NCI-H2171 treated with DMSO at 0.1 percent for 48 hours (cell line): Measurements from ENCODE around the gene PCDHGB6.
"Not testable (repeated sequence)": the region's sequence is repeated elsewhere in the genome, so short reads cannot be mapped to it uniquely, and the experiment has no call there.

Source experiments
- DNase-seq: peaks from one replicate; lab custom pipeline; 2025; lab: John Stamatoyannopoulos, UW

The PCDHGB6 gene

GRCh38 chr5:141388661-141389060 lies 19.2 kb upstream of the PCDHGB6 start:
- no peak for DNase-seq

- no peak for DNase-seq
Observed at GRCh38 chr5:141389153-141390042, 18.4 kb upstream of the PCDHGB6 start.

GRCh38 chr5:141392429-141393198 lies 15.2 kb upstream of the PCDHGB6 start, which contains the start of gene PCDHGA8:
PCDHGA8 (plus strand) TSS chr5:141392633; CDS start chr5:141392814, 181 bp downstream.
- peak; percentile 27 for DNase-seq

GRCh38 chr5:141393267-141393666 lies 14.6 kb upstream of the PCDHGB6 start:
- DNase-seq, result no peak

- not testable (repeated sequence) for DNase-seq
Observed at GRCh38 chr5:141394401-141395187, 13.2 kb upstream of the PCDHGB6 start.

- DNase-seq, result not testable (repeated sequence)
Observed at GRCh38 chr5:141397756-141398551, 9.9 kb upstream of the PCDHGB6 start, which contains the start of gene PCDHGB5. PCDHGB5 (plus strand) TSS chr5:141397947; CDS start chr5:141398128, 181 bp downstream.

- no peak for DNase-seq
Observed at GRCh38 chr5:141398608-141399007, 9.2 kb upstream of the PCDHGB6 start.

- no peak for DNase-seq
Observed at GRCh38 chr5:141399555-141400258, 8.1 kb upstream of the PCDHGB6 start.

GRCh38 chr5:141402553-141403243 lies 5.1 kb upstream of the PCDHGB6 start, which contains the start of gene PCDHGA9:
PCDHGA9 (plus strand) TSS chr5:141402778; CDS start chr5:141402953, 175 bp downstream.
- peak; percentile 5 for DNase-seq

GRCh38 chr5:141403387-141403786 lies 4.4 kb upstream of the PCDHGB6 start:
- no peak for DNase-seq

GRCh38 chr5:141409598-141410306 lies 1.9 kb downstream of the PCDHGB6 start:
- DNase-seq, result no peak

GRCh38 chr5:141411575-141411974 lies 3.8 kb downstream of the PCDHGB6 start:
- no peak for DNase-seq

GRCh38 chr5:141412854-141413539 lies 5.2 kb downstream of the PCDHGB6 start, which contains the start of gene PCDHGA10:
PCDHGA10 (plus strand) TSS chr5:141412987; CDS start chr5:141413176, 189 bp downstream.
- DNase-seq, result peak; percentile 72

- DNase-seq, result peak; percentile 18
Observed at GRCh38 chr5:141413540-141414069, 5.8 kb downstream of the PCDHGB6 start.

GRCh38 chr5:141414548-141415274 lies 6.9 kb downstream of the PCDHGB6 start:
- not testable (repeated sequence) for DNase-seq

- DNase-seq, result not testable (repeated sequence)
Observed at GRCh38 chr5:141415275-141415618, 7.4 kb downstream of the PCDHGB6 start.

- not testable (repeated sequence) for DNase-seq
Observed at GRCh38 chr5:141417494-141418172, 9.8 kb downstream of the PCDHGB6 start, which contains the start of gene PCDHGB7. PCDHGB7 (plus strand) TSS chr5:141417677; CDS start chr5:141417860, 183 bp downstream.
